ENCODE results near the gene GABRR3. TPM values are rescaled to one million over a fixed set of nuclear protein-coding genes. Genes with fewer than 3 reads are reported as not detected.

The GABRR3 gene
- total RNA-seq, 1 experiment from 2014 or later = not detected

- peaks cover 20% of the 10 kb centered on the region for H3K4me1 ChIP-seq (ENCODE audit: control insufficient read depth, insufficient read depth, low read length)
- DNase-seq (ENCODE audit: low read depth, low spot score) = no peak
- in situ Hi-C loops (cut with HindIII; ENCODE audit: low pct_unique_long_range_greater_than_20kb, low sequenced_read_pairs) (no loop called here), intact Hi-C loops (cut with micrococcal nuclease; ENCODE audit: unreplicated experiment) (no loop called here)
- POLR2A ChIA-PET = no interaction called here
- BruUV-seq (replicated peaks) = no TSS peak
- no peaks in the 10 kb centered on the region for H3K9me3 ChIP-seq (ENCODE audit: control insufficient read depth, insufficient read depth, low read depth, low read length)
- H3K4me3 ChIP-seq (ENCODE audit: low read depth in 2 of 2, low read length in 2 of 2) = no peak overlapping the region
- no peak overlapping the region for H3K27ac ChIP-seq (ENCODE audit: low read length)
- TF ChIP-seq SIN3A (IDR thresholded peaks at IDR 0.05; ENCODE audit: borderline replicate concordance, insufficient read depth, low read depth, low read length) (no peak), POLR2AphosphoS5 (IDR thresholded peaks at IDR 0.05; ENCODE audit: low read depth, low read length) (no peak), REST (IDR thresholded peaks at IDR 0.05; ENCODE audit: insufficient read depth in 1 of 2, low read depth in 2 of 2, low read length in 1 of 2) (no peak), TCF7L2 (IDR thresholded peaks at IDR 0.05; ENCODE audit: low read depth, low read length) (no peak), CTCF (IDR thresholded peaks at IDR 0.05) (no peak; the same call in 1 of the 2 replicates)
- no peaks in the 10 kb centered on the region for H3K27me3 ChIP-seq (ENCODE audit: control insufficient read depth, insufficient read depth, low read length)
- ATAC-seq = no peak
- CTCF ChIA-PET = no interaction called here
- H3K36me3 ChIP-seq (ENCODE audit: control insufficient read depth, insufficient read depth, low read length) = no peaks in the 10 kb centered on the region; the same call in 1 of the 2 replicates
These were observed 66.7 kb downstream of the GABRR3 start for GRCh38 chr3:97968376-97968775.

- no peaks in the 10 kb centered on the region for H3K27me3 ChIP-seq (ENCODE audit: control insufficient read depth, insufficient read depth, low read length)
- H3K4me1 ChIP-seq (ENCODE audit: control insufficient read depth, insufficient read depth, low read length) = peaks cover 17% of the 10 kb centered on the region
- DNase-seq (ENCODE audit: low read depth, low spot score) = no peak
- no peak overlapping the region for H3K4me3 ChIP-seq (ENCODE audit: low read depth in 2 of 2, low read length in 2 of 2)
- ChIA-PET CTCF (no interaction called here), POLR2A (no interaction called here)
- in situ Hi-C loops (cut with HindIII; ENCODE audit: low pct_unique_long_range_greater_than_20kb, low sequenced_read_pairs) (no loop called here), intact Hi-C loops (cut with micrococcal nuclease; ENCODE audit: unreplicated experiment) (no loop called here)
- H3K9me3 ChIP-seq (ENCODE audit: control insufficient read depth, insufficient read depth, low read depth, low read length) = no peaks in the 10 kb centered on the region
- no peaks in the 10 kb centered on the region; the same call in 1 of the 2 replicates for H3K36me3 ChIP-seq (ENCODE audit: control insufficient read depth, insufficient read depth, low read length)
- no peak for ATAC-seq
- BruUV-seq (replicated peaks) = no TSS peak
- no peak for TF ChIP-seq POLR2AphosphoS5 (IDR thresholded peaks at IDR 0.05; ENCODE audit: low read depth, low read length)
- no peak for TF ChIP-seq SIN3A (IDR thresholded peaks at IDR 0.05; ENCODE audit: borderline replicate concordance, insufficient read depth, low read depth, low read length)
- no peak for TF ChIP-seq TCF7L2 (IDR thresholded peaks at IDR 0.05; ENCODE audit: low read depth, low read length)
- no peak for TF ChIP-seq REST (IDR thresholded peaks at IDR 0.05; ENCODE audit: insufficient read depth in 1 of 2, low read depth in 2 of 2, low read length in 1 of 2)
- TF ChIP-seq CTCF (IDR thresholded peaks at IDR 0.05) = peak; percentile 38; the same call in 1 of the 2 replicates
- no peak overlapping the region for H3K27ac ChIP-seq (ENCODE audit: low read length)
These were observed 67.1 kb downstream of the GABRR3 start for GRCh38 chr3:97967966-97968365.

Measured in Panc1 (cell line).